ENCODE data around the gene ST3GAL3. TPM values are rescaled to one million over a fixed set of nuclear protein-coding genes. Genes with fewer than 3 reads are reported as not detected.

The ST3GAL3 gene
- total and polyA plus RNA-seq, 5 experiments from 2014 or later, result 7.5 to 23.0 (median 10.9) TPM

DNA sequence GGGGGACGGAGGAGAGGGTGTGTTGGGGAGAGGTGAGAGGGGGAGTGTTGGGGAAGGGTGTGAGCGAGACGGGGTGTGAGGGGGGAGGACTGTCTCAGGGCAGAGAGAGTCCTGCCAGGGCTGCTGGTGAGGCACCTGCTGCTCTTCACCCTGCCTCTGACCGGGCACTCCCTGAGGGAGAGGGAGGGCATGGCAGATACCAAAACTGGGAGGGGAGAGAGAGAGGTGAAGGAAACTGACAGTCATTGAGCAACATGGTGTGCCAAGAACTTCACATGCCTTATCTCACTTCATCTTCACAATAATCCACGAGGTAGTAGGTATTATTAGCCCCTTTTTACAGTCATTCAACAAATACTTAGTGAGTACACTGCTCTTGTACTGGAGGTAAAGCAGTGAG is 164.9 kb downstream of the ST3GAL3 start:
- Mint-ChIP-seq H3K36me3 (no peaks in the 10 kb centered on the region), H3K27ac (no peak overlapping the region)

DNA sequence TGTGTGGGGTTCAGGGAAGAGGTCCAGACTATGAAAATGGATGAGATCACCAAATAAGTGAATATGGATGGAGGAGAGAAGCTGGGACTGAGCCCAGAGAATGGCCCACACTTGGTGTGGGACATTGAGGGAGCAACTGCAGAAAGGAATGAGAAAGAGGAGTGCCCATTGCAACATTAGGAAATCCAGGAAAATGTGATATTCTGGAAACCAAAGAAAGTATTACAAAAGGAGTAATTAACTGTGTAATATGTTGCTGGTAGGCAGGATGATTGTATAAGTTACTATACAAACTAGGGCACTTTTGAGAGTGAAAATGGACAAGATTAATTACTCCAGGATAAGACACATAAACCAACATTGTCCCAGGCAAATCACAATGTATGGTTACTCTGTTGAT is 166.5 kb downstream of the ST3GAL3 start:
- ATAC-seq (no peak), DNase-seq (no peak)
- POLR2A ChIA-PET, result no interaction called here
- Mint-ChIP-seq H3K9me3 (no peaks in the 10 kb centered on the region), H3K4me1 (no peaks in the 10 kb centered on the region), H3K4me3 (no peak overlapping the region), H3K27ac (no peak overlapping the region), H3K27me3 (no peaks in the 10 kb centered on the region), H3K36me3 (no peaks in the 10 kb centered on the region)

More for the DNA sequence above, 164.9 kb downstream of the ST3GAL3 start:
- POLR2A ChIA-PET, result no interaction called here
- Mint-ChIP-seq H3K9me3 (no peaks in the 10 kb centered on the region), H3K4me1 (no peaks in the 10 kb centered on the region), H3K4me3 (no peak overlapping the region), H3K27me3 (no peaks in the 10 kb centered on the region)
- DNase-seq (no peak), ATAC-seq (no peak)

DNA sequence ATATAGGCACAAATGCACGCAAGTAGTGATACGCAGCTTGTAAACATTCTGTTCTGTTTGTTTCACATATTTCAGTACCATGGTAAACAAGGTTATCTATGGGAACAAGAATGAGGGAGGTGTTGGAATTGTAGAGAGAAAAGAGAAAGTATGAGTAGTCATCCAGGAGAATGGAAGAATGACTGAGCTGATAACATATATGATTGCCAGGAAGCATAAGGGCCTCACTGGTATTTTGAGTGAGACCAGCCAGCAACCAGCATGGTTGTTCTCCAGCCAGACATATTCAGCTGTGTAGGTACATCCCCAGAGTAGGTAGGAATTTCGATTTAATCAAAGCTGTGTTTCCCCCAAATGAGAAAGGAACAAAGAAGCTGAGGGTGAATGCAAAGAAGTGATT is 167.4 kb downstream of the ST3GAL3 start:
- Mint-ChIP-seq H3K36me3 (no peaks in the 10 kb centered on the region), H3K9me3 (no peaks in the 10 kb centered on the region), H3K4me1 (no peaks in the 10 kb centered on the region), H3K27ac (no peak overlapping the region), H3K4me3 (no peak overlapping the region), H3K27me3 (no peaks in the 10 kb centered on the region)
- DNase-seq (no peak), ATAC-seq (no peak)
- POLR2A ChIA-PET, result no interaction called here

DNA sequence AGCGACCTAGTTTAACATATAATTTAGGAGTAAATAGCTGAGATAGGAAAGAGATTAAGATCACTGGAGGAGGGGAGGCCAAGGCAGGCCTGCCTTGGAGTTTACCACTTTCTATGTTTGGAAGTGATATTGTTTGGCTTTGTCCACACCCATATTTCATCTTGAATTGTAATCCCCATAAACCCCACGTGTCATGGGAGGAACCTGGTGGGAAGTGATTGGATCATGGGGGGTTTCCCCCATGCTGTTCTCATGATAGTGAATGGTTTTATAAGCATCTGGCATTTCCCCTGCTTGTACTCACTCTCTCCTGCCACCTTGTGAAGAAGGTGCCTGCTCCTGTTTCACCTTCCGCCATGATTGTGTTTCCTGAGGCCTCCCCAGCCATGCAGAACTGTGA is 168.0 kb downstream of the ST3GAL3 start:
- POLR2A ChIA-PET, result no interaction called here

DNA sequence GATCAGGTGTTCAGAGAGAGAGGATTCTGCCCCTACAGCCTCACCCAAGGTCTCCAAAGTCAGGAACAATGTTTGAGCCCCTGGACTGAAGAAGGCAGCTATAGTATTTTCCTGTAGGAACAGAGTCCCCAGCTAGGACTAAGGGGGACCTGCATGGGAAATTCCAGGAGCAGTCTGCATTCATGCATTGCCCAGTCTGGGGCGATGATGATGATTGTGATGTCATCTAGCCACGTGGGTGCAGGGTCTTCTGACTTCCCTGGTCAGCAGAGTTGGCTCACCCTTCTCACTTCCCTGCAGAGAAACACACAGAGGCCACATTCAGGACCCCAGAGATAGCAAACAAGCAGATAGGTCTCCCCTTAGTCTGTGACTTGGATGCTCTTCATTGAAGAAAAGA is 169.8 kb downstream of the ST3GAL3 start:
- Mint-ChIP-seq H3K27me3 (no peaks in the 10 kb centered on the region), H3K4me1 (no peaks in the 10 kb centered on the region), H3K9me3 (no peaks in the 10 kb centered on the region), H3K36me3 (no peaks in the 10 kb centered on the region), H3K4me3 (no peak overlapping the region), H3K27ac (peak overlapping the region in 5 of 10 donors; percentile 11 to 61 (median 25))
- ATAC-seq (no peak), DNase-seq (no peak)
- POLR2A ChIA-PET, result no interaction called here

More for the DNA sequence above, 168.0 kb downstream of the ST3GAL3 start:
- no peaks in the 10 kb centered on the region for H3K4me1 Mint-ChIP-seq
- H3K9me3 Mint-ChIP-seq, result no peaks in the 10 kb centered on the region
- ATAC-seq, result no peak
- DNase-seq, result no peak
- H3K4me3 Mint-ChIP-seq, result no peak overlapping the region
- peak overlapping the region in 3 of 10 donors; percentile 13 to 68 (median 49) for H3K27ac Mint-ChIP-seq
- H3K36me3 Mint-ChIP-seq, result no peaks in the 10 kb centered on the region
- H3K27me3 Mint-ChIP-seq, result no peaks in the 10 kb centered on the region

DNA sequence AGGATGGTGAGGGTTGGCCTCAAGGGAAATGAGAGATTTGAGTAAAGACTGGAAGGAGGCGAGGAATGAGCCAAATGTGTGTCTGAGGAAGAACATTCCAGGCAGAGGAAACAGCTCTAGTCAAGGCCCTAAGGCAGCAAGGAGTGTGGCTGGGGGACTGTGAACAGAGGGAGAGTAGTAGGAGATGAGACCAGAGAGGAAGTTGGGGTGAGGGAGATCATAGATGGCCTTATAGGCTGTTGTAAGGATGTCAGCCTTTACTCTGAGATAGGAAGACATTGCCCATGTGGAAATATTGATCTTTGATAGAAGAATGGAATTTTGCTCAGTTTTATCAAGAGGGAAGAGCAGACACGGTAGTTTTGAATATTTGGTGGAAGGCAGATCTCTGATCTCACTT is 171.1 kb downstream of the ST3GAL3 start:
- DNase-seq, result no peak
- POLR2A ChIA-PET, result no interaction called here
- H3K4me3 Mint-ChIP-seq, result no peak overlapping the region
- no peaks in the 10 kb centered on the region for H3K27me3 Mint-ChIP-seq
- peak in 1 of 2 donors; percentile 53 for ATAC-seq
- no peaks in the 10 kb centered on the region for H3K4me1 Mint-ChIP-seq
- H3K36me3 Mint-ChIP-seq, result peaks cover 0 to under 1% (median 0%) of the 10 kb centered on the region in 3 donors
- H3K27ac Mint-ChIP-seq, result no peak overlapping the region
- H3K9me3 Mint-ChIP-seq, result no peaks in the 10 kb centered on the region

DNA sequence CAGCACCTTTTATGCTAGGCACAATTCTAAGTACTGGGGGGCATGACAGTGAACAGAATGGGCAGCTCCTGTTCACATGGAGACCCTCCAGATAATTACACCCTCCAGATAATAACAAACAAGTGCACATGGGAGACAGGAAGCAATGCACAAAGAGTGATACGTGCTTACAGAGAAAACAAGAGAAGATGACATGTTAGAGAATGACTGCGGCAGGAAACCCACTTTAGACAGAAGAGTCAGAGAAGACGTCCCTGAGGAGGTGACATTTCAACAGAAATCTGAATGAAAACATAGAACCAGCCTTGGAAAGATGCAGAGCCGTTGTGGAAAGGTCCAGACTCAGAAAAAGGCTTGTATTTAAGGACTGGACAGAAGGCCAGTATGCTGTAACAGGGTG is 171.5 kb downstream of the ST3GAL3 start:
- DNase-seq, result peak in 4 of 10 donors; percentile 2 to 62 (median 36)
- Mint-ChIP-seq H3K9me3 (no peaks in the 10 kb centered on the region), H3K27ac (no peak overlapping the region), H3K4me3 (no peak overlapping the region), H3K36me3 (peaks cover 0 to 3% (median 0%) of the 10 kb centered on the region in 3 donors), H3K27me3 (no peaks in the 10 kb centered on the region), H3K4me1 (no peaks in the 10 kb centered on the region)
- POLR2A ChIA-PET, result no interaction called here
- peak in 1 of 2 donors; percentile 91 for ATAC-seq

DNA sequence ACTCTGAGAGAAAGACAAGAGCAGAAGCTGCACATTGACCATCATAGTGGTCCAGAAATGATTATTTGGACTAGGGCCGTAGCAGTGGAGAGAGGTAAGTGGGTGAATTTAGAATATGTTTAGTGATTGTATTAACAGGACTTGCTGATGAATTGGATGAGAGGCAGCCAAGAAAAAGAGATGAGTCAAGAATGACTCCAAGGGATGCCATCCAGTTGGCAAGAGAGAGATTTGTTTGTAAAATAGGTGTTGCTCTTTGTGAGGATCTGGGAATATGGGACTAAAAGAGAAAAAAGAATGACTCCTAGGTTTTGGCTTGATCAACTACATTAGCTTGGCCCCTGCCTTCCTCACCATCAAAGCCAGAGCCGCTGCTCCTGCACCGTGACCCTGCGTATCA is 172.1 kb downstream of the ST3GAL3 start:
- peaks cover 0 to 3% (median 0%) of the 10 kb centered on the region in 3 donors for H3K36me3 Mint-ChIP-seq
- no peaks in the 10 kb centered on the region for H3K4me1 Mint-ChIP-seq
- POLR2A ChIA-PET, result no interaction called here
- H3K4me3 Mint-ChIP-seq, result no peak overlapping the region
- DNase-seq (no peak), ATAC-seq (no peak)
- H3K9me3 Mint-ChIP-seq, result no peaks in the 10 kb centered on the region
- H3K27me3 Mint-ChIP-seq, result no peaks in the 10 kb centered on the region
- no peak overlapping the region for H3K27ac Mint-ChIP-seq

DNA sequence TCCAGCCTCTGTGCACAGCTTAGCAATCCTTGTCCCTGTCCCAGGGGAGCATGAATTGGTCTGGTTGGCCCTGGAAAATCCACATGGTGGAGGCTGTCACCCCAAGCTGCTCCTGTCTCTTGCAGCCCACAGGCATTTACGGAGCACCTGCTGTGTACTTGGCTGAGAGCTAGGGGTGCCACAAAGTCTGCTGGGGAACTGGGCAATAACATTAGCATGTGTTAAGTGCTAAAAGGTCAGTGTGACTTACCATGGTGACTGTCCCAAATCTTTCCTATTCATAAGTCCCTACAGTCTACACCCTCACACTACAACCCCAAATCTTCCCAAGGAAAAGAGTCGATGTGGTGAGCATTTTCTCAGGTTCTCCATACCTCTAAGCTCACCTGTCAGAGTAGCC is 172.7 kb downstream of the ST3GAL3 start:
- H3K27me3 Mint-ChIP-seq, result no peaks in the 10 kb centered on the region
- H3K36me3 Mint-ChIP-seq, result peaks cover 0 to 3% (median 0%) of the 10 kb centered on the region in 3 donors
- ATAC-seq (no peak), DNase-seq (no peak)
- POLR2A ChIA-PET, result no interaction called here
- H3K9me3 Mint-ChIP-seq, result no peaks in the 10 kb centered on the region
- no peak overlapping the region for H3K4me3 Mint-ChIP-seq
- H3K4me1 Mint-ChIP-seq, result no peaks in the 10 kb centered on the region
- no peak overlapping the region for H3K27ac Mint-ChIP-seq

DNA sequence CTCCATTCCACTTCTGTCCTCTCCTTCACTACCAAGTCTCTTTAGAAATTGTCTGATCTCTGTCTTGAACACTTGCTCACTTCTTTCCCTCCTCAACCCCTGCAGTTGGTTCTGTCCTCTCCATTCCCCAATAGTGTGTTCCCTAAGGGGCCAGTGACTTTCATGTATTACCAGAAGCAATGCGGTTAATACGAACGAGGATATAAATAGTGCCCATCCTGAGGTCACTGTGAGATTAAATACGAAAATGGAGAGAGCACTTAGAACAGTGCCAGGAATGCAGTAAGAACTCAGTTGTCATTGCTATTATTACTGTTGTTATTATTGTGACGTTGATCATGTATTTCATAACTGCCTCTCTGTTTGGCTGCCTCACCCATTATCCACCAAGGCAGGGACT is 173.3 kb downstream of the ST3GAL3 start:
- Mint-ChIP-seq H3K36me3 (peaks cover 0 to 3% (median 0%) of the 10 kb centered on the region in 3 donors), H3K4me1 (no peaks in the 10 kb centered on the region), H3K9me3 (no peaks in the 10 kb centered on the region), H3K27me3 (no peaks in the 10 kb centered on the region), H3K27ac (no peak overlapping the region), H3K4me3 (no peak overlapping the region)
- POLR2A ChIA-PET, result no interaction called here
- no peak for DNase-seq
- ATAC-seq, result no peak

DNA sequence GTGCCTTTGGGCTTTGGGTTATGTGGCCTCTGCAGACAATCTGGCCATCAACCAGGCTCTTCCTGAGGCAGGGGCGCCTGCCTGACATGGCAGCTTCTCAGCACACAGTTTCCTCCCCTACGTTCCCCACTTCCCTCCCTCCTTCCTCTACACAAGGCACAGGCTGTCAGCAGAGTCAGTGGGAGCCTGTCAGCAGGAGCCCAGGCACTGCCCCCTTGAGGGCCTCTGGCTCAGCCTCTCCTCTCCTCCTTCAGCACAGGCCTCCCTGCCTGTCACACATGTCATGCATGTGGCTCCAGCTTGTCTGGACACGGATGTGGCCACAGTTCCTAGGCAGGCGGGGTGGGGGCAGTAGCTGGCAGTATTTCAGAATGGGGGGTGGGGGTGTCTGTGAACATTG is 174.1 kb downstream of the ST3GAL3 start:
- Mint-ChIP-seq H3K27ac (peak overlapping the region in 3 of 10 donors; percentile 3 to 72 (median 46)), H3K27me3 (no peaks in the 10 kb centered on the region), H3K4me1 (no peaks in the 10 kb centered on the region), H3K9me3 (no peaks in the 10 kb centered on the region), H3K4me3 (no peak overlapping the region), H3K36me3 (peaks cover 0 to 3% (median 0%) of the 10 kb centered on the region in 3 donors)
- DNase-seq (no peak), ATAC-seq (no peak)
- POLR2A ChIA-PET, result no interaction called here

DNA sequence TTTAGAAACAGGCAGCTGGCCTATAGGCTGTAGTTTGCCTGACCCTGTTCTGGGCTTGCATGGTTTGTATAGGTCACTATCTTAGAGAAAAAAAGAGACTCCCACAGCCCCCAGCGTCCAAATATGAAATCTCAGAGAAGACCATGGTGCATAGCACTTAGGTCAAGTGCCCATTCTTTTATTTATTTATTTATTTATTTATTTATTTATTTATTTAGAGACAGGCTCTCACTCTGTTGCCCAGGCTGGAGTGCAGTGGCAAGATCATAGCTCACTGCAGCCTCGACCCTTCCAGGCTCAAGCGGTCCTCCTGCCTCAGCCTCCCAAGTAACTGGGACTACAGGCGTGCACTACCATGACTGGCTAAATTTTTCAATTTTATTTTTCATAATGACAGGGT is 175.4 kb downstream of the ST3GAL3 start:
- DNase-seq (no peak), ATAC-seq (no peak)
- Mint-ChIP-seq H3K27ac (peak overlapping the region in 1 of 10 donors; percentile 49), H3K36me3 (peaks cover 0 to 3% (median 0%) of the 10 kb centered on the region in 3 donors), H3K27me3 (no peaks in the 10 kb centered on the region), H3K4me1 (no peaks in the 10 kb centered on the region), H3K9me3 (no peaks in the 10 kb centered on the region), H3K4me3 (no peak overlapping the region)
- POLR2A ChIA-PET, result interaction anchor here (0.5 kb wide), 1 partner anchor 176 kb away, joined by 3 read pairs; no protein-coding TSS in a partner anchor

DNA sequence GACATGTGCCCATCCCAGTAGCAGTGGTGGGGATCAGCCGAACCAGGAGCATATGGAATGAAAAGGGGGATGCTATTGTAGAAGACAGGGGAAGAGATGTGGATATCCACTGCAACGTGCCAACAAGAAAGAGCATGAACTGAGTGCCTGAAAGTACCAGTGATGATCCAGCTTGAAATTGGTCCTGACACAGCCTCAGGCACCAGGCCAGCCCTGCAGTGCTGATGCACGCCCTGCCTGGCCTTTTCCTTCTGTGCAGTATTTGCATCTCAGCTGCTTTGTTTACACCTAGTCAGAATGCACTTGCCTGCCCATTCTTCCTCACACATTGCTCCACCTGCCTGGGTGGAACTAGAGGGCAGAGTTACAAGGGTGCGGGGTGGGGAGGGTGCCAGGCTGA is 176.0 kb downstream of the ST3GAL3 start:
- Mint-ChIP-seq H3K27ac (peak overlapping the region in 1 of 10 donors; percentile 9), H3K9me3 (no peaks in the 10 kb centered on the region), H3K36me3 (peaks cover 0 to 3% (median 0%) of the 10 kb centered on the region in 3 donors), H3K27me3 (no peaks in the 10 kb centered on the region), H3K4me3 (no peak overlapping the region), H3K4me1 (no peaks in the 10 kb centered on the region)
- POLR2A ChIA-PET, result no interaction called here
- DNase-seq (no peak), ATAC-seq (no peak)

DNA sequence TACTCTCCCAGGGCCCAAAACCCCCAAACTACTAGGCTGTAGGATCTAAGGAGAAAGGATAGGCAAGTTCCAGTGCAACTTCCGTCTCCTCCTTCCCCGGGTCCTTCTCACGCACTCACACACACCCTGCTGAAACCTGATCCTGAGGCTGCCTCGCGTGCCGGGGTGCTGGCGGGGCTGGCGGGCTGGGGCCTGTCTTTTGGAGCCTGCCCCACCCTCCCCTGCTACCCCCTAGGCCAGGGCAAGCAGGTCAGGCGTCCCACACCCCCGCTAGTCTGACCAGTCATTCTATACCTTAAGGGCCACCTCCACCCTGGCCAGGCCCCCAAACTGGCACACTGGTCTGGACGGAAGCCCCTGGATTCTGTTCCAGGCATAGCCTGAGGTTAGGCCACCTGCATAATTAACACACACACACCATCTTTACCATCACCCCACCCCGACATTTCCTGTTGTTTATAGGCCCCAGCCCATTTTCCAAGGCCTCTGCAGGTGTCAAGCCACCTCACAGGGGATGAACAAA is 178.0 kb downstream of the ST3GAL3 start:
- Mint-ChIP-seq H3K27ac (no peak overlapping the region), H3K4me3 (no peak overlapping the region), H3K36me3 (peaks cover 0 to 3% (median 3%) of the 10 kb centered on the region in 3 donors), H3K27me3 (no peaks in the 10 kb centered on the region), H3K4me1 (no peaks in the 10 kb centered on the region), H3K9me3 (no peaks in the 10 kb centered on the region)
- DNase-seq (no peak), ATAC-seq (no peak)
- POLR2A ChIA-PET, result no interaction called here
